GM19351 (cell line): ENCODE data around the gene DDX49.
"Not testable (repeated sequence)": the region's sequence is repeated elsewhere in the genome, so short reads cannot be mapped to it uniquely, and the experiment has no call there.

Experiments used
- ATAC-seq: cut with Tn5 transposase; IDR thresholded peaks from one replicate; pipeline ENCODE4 v1.9.1; 2021; ENCODE audit warnings: mild to moderate bottlenecking, moderate library complexity; ENCODE audit not compliant: unreplicated experiment

DDX49 gene

GRCh38 chr19:18895824-18896341 lies 23.6 kb upstream of the DDX49 start, which contains the start of gene CERS1:
TSS of gene CERS1 (minus strand) at chr19:18896158. CDS start at chr19:18896072, 86 bp downstream.
- ATAC-seq, result no peak

GRCh38 chr19:18896421-18896841 lies 23.1 kb upstream of the DDX49 start:
- ATAC-seq, result no peak

GRCh38 chr19:18897094-18898029 lies 22.2 kb upstream of the DDX49 start:
- ATAC-seq, result no peak

- no peak for ATAC-seq
These were observed 21.4 kb upstream of the DDX49 start for GRCh38 chr19:18898081-18898606.

GRCh38 chr19:18898607-18899408 lies 20.7 kb upstream of the DDX49 start:
- no peak for ATAC-seq

GRCh38 chr19:18899624-18900560 lies 19.6 kb upstream of the DDX49 start:
- no peak for ATAC-seq

- no peak for ATAC-seq
These were observed 18.6 kb upstream of the DDX49 start for GRCh38 chr19:18900700-18901481.

- ATAC-seq, result no peak
These were observed 18.0 kb upstream of the DDX49 start for GRCh38 chr19:18901491-18901890.

GRCh38 chr19:18902519-18902918 lies 17.0 kb upstream of the DDX49 start:
- ATAC-seq, result not testable (repeated sequence)

GRCh38 chr19:18903156-18904037 lies 16.1 kb upstream of the DDX49 start:
- ATAC-seq, result no peak

- no peak for ATAC-seq
These were observed 15.0 kb upstream of the DDX49 start for GRCh38 chr19:18904334-18905057.

- ATAC-seq, result no peak
These were observed 14.5 kb upstream of the DDX49 start for GRCh38 chr19:18905058-18905456.

GRCh38 chr19:18905513-18906236 lies 13.8 kb upstream of the DDX49 start:
- no peak for ATAC-seq

GRCh38 chr19:18906605-18907519 lies 12.7 kb upstream of the DDX49 start:
- no peak for ATAC-seq

GRCh38 chr19:18908917-18909619 lies 10.4 kb upstream of the DDX49 start:
- no peak for ATAC-seq
